ENCODE data around the gene BMP8A.

The BMP8A gene

DNA sequence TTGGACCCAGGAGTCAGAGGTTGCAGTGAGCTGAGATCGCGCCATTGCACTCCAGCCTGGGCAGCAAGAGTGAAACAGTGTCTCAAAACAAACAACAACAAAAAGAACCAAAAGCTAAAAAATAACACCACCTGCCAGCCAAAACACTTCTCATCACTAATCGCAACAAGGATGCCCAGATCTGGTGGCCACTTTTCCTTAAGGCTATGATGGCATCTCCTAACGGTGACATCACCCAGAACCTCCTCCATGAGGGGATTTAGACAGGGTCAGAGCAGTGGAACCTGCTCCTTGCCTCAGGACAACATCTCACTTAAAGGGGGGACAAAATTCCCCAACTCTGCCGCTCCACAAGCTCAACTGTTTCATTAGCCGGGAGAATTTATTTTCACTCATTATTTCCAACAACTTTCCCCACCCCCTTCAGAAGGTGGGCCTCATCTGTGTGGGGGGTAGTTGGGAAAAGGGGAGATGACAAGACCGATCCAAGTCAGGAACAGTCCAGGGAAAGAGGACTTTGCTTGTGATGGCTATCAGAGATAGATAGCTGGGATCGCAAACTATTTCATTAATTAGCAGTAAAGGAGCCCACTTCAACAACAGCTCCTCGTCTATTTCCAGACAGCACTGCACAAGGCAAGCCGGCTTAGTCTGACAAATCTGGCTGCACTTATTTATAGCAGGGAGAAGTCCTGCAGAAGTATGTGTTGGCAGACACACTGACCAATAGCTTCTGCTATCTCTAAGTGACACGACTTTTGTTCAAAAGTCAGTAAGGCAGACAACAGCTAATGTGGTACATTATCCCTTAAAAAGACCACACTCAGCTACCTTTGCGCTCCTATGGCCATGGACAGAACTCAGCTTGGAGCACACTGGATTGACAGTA, 82.5 kb downstream of the BMP8A start:
- DNase-seq: peak; percentile 33

DNA sequence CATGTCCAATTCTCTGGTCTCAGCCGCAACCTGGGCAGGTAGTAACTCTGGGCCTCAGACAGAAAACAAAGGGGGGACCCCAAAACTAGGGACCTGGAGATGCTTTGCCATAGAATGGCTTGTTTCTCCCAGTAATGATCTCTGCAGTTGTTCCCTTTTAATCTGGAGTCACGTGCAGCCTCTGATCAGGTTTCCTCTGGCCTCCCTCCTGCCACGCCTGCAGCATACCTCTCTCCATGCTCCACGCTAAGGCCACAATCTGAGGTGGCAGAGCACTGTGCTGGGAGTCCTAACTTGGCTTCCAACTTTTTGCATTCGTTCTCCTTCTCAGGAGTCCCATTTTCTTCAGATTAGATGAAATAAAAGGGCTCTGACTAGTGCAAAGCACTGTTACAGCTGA, 83.2 kb downstream of the BMP8A start:
- DNase-seq: peak; percentile 33

Data from NCI-H1092 treated with DMSO at 0.1 percent for 48 hours (cell line).